HG03521 (cell line): Measurements from ENCODE around the gene SPEM2.

Experiments
- ATAC-seq: cut with Tn5 transposase; IDR thresholded peaks from one replicate; pipeline ENCODE4 v1.9.1; 2021; ENCODE audit warnings: mild to moderate bottlenecking, moderate library complexity; ENCODE audit not compliant: unreplicated experiment

SPEM2 gene

DNA sequence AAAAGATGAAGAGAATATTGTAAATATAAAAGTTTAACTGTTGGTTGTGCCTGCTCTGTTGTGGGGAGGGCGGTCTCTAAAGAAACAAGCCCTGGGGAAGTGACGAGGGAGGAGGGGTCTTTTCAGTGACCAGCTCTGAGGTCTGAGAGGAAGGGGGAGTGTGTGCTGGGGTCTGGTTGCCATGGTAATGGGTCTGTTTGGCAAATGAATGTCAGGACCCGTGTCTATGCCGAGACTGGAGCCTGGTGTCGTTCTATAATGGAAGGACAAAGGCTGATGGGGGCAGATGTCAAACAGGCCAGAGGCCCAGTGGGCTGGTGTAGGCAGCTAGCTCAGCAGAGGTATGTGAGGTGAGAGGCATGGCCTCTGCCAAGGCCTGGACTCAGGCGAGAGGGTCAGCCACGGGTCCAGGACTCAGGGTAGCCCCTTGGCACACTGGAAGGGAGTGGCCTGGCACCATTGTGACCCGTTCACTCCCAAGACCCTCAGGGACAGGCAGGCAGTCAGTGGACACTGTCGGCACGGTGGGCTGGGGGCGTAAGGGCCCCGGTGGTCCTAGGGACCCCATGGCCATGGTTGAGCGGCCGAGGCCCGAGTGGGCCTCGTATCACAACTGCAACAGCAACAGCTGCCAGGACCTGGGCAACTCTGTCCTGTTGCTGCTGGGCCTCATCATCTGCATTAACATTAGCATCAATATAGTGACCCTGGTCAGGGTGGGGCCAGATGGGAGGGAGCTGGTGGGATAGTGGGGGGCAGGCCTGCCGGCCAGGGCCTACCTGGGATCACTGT lies 5.4 kb upstream of the SPEM2 start, which contains the start of gene SPEM1:
Gene SPEM1, plus strand, starts transcription at position 506 of the 792 bp plus-strand sequence. Its CDS starts 61 bp downstream, at position 567.
- no peak for ATAC-seq

- ATAC-seq: no peak
Measured at GRCh38 chr17:7421186-7421585, 4.2 kb upstream of the SPEM2 start.

- no peak for ATAC-seq
Measured at GRCh38 chr17:7423679-7424078, 1.7 kb upstream of the SPEM2 start.

GRCh38 chr17:7425756-7426155 lies 340 bp downstream of the SPEM2 start:
- no peak for ATAC-seq

- no peak for ATAC-seq
Measured at GRCh38 chr17:7426203-7426863, 917 bp downstream of the SPEM2 start.

- no peak for ATAC-seq
Measured at GRCh38 chr17:7426896-7427489, 1.6 kb downstream of the SPEM2 start.

- ATAC-seq: no peak
Measured at GRCh38 chr17:7427549-7427948, 2.1 kb downstream of the SPEM2 start.

DNA sequence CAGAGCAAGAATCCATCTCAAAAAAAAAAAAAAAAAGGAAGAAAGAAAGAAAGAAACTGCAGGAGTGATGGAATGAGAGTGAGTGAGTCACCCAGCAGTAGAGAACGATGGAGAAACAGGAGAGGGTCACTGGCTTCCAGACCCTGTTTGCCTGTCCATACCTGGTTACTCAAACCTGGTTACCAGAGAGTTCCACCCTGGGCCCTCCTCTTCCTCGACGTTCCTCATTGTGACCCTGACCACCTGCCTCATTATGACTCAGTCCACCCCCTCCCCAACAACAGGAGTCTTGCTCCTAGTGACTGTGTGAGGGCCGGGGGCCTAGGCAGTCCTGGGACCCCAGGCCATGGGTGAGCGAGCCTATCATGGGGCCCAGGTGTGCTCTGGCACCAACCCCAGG lies 3.1 kb downstream of the SPEM2 start, which contains the start of gene SPEM3:
Gene SPEM3, plus strand, starts transcription at position 301 of the 400 bp plus-strand sequence. Its CDS starts 46 bp downstream, at position 347.
- no peak for ATAC-seq

DNA sequence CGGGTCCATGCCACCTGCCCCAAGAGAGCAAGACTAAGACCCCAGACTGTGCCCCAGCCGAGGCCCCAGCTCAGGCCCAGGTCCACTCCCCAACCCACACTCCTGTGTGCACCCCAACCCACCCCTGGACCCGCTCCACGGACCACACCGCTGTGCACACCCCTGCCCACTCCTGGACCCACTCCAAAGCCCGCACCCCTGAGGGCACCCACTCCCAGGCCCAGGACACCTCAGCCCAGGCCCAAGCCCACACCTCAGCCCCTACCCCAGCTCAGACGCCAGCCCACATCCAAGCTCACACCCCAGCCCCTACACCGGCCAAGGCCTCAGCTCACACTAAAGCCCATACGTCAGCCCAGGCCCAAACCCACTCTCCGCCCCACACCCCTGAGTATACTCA lies 4.3 kb downstream of the SPEM2 start:
- no peak for ATAC-seq

GRCh38 chr17:7431231-7431630 lies 5.8 kb downstream of the SPEM2 start:
- no peak for ATAC-seq

DNA sequence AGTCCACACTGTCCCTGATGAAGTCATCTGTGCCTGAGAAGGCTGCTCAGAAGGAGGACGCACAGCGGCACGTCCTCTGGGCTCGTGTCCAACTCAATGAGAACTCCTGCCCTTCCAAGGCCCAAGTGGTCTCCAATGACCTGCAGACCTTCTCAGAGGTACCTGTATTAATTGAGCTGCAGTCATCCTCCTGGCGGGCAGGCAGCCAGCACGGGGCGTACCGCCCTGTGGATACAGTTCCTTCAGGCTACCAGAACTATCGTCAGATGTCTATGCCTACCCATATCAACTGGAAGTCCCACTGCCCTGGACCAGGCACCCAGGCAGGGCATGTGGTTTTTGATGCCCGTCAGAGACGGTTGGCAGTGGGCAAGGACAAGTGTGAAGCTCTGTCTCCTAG lies 6.9 kb downstream of the SPEM2 start:
- ATAC-seq: no peak

DNA sequence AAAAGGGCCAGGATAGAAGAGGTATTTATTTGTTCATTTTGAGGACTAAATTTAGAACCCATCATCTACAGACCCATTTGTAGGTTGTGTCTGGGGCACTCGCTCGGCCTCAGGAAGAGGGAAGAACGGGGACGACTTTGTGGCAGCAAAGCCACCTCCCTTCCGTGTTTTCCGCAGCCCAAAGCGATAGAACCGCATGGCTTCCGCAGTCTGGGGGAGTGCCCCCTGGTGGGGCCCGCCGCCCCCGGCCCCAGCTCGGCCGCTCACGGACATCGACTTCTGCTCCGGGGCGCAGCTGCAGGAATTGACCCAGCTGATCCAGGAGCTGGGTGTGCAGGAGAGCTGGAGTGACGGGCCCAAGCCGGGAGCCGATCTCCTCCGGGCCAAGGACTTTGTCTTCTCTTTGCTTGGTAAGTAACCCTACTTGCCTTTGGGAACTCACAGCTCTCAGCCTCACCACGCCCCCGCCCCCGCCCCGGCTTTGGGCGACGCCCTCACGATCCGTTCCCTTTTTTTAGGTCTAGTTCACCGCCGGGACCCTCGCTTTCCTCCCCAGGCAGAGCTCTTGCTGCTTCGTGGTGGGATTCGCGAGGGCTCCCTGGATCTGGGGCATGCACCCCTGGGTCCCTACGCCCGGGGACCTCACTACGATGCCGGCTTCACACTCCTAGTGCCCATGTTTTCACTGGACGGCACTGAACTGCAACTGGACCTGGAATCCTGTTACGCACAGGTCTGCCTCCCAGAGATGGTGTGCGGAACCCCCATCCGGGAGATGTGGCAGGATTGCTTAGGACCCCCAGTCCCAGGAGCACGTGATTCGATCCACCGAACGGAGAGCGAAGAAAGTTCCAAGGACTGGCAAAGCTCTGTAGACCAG lies 10.5 kb downstream of the SPEM2 start:
- ATAC-seq: peak; percentile 9

- peak; percentile 35 for ATAC-seq
Measured at GRCh38 chr17:7436556-7437368, 11.3 kb downstream of the SPEM2 start.

GRCh38 chr17:7437369-7437863 lies 12.0 kb downstream of the SPEM2 start:
- no peak for ATAC-seq

DNA sequence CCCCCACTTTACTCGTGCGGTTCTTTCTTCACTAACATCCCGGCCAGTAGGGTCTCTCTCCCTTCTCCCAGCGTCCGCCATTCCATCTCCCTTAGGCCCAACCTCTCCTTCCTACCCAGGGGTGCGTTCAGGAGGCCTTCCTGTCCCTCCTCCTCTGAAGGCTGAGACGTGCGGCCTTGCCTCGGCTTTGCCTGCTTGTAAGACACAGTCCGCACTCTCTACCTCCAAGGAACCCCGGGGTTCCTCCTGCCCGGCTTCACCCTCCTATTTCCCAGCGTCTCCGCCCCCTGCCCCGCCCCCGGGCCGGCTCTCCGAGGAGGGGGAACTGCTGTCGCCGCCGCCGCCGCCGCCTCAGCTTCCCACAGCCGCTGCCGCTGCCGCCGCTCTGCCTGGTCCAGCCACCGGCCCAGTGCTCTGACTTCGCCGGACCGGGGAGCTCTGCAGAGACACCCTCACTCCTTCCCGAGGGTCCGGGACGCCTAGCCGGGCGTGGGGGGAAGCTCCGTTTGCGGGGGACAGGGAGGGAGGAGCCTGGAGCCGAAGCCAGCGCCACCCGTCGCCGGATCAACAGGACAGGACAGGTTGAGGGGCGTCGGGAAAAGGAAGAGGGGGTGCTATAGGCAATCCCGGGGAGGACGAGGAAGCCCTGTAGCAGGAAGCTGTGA lies 12.7 kb downstream of the SPEM2 start:
- no peak for ATAC-seq

DNA sequence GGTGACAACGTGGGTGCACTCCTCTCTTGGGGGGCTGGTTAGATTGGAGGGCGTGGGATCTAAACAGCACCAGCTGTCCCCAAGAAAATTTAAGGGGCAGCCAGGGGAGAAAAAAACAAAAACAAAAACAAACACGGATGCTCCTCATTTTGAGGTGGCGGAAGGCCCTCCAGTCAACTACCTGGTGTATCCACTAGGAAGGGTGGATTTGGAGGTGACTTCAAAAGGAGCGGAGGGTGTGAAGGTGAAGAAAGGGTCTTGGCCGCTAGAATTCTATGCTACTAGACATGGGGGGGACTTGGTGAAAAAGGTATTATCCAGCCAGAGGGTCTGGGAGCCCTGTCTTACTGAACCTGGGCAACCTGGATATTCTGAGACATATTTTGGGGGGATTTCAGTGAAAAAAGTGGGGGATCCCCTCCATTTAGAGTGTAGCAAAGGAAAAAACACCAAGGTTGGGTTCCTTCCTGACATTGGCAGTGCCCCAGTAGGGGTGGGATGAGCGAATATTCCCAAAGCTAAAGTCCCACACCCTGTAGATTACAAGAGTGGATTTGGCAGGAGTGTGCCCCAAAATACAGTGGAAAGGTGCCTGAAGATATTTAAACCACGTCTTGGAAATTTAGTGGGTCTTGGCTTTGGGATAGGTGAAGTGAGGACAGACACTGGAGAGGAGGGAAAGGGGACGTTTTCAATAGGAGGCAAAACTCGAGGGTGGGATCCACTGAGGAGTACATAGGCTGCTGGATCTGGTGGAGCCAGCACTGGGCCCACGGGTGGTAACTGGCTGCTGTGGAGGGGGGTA lies 13.4 kb downstream of the SPEM2 start:
- no peak for ATAC-seq

DNA sequence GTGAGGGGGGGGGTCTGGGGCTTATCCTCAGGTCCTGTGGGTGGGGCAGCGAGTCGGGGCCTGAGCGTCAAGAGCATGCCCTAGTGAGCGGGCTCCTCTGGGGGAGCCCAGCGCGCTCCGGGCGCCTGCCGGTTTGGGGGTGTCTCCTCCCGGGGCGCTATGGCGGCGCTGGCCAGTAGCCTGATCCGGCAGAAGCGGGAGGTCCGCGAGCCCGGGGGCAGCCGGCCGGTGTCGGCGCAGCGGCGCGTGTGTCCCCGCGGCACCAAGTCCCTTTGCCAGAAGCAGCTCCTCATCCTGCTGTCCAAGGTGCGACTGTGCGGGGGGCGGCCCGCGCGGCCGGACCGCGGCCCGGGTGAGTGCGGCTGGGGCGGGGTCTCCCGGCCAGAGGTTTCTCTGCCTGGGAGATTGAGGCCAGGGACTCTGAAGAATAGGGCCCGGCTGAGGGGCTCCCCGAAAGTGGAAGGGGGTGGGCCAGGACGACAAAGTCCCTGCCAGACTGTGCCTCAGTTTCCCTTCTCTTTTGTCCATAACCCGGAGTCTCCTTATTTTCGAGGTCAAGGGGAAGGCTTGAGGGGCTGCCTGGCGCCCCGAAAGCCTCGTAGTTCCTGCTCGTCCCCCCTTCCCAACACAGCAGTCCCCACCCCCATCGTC lies 14.2 kb downstream of the SPEM2 start, which contains the start of gene FGF11:
Gene FGF11, plus strand, starts transcription at position 51 of the 651 bp plus-strand sequence. Its CDS starts 109 bp downstream, at position 160.
- ATAC-seq: no peak
